ENCODE data around the gene GFOD2.

Gene GFOD2

DNA sequence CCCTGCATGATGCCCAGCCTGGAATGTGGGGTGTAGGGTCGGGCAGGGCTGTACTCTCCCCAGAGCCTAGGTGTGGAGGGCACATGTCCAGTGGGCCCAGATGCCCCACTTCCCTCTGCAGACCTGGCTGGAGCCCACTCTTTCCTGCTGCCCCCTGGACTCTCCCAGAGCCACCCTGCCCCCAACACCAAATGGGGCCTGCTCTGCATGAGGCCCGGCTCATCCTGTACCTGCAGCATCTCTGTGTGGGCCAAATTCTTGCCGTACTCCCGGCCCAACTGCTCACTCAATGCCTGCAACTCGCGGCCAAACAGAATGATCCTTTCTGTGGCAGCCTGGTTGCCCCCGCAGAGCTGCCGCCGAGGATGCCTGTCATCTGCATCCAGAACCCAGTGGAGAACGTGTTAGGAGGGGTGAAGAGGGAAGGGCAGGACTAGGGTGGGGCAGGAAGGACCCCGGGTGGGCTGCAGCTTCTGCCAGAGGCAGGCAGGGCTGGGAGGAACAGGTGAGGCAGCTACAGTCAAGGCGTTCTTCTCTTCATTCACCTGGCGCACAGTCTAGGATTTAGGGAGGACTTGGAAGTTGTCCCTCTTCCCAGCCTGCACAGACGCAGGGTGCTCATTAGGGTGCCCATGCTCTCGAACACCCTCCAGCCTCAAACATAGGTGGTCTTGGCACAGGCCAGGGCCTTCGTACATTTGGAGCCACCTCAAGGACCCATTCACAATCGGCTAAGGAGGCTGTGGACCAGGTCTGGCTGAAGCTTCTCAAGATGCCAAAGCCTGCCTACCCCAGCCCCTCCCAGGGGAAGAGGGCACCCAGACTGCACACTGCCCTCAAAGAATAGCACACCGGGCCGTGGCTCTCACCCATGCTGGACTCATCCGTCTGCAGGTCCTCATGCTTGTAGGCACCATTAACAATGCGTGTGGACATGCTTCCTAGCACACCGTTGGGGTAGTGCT, 8.7 kb upstream of the GFOD2 start:
- no peak for TF ChIP-seq CTCF (IDR thresholded peaks at IDR 0.05; ENCODE audit: insufficient read depth, low read depth, low read length, missing control alignments)
- H3K4me3 ChIP-seq (ENCODE audit: low read depth, low read length) = no peak overlapping the region
- no peak for DNase-seq (ENCODE audit: low read depth)

DNA sequence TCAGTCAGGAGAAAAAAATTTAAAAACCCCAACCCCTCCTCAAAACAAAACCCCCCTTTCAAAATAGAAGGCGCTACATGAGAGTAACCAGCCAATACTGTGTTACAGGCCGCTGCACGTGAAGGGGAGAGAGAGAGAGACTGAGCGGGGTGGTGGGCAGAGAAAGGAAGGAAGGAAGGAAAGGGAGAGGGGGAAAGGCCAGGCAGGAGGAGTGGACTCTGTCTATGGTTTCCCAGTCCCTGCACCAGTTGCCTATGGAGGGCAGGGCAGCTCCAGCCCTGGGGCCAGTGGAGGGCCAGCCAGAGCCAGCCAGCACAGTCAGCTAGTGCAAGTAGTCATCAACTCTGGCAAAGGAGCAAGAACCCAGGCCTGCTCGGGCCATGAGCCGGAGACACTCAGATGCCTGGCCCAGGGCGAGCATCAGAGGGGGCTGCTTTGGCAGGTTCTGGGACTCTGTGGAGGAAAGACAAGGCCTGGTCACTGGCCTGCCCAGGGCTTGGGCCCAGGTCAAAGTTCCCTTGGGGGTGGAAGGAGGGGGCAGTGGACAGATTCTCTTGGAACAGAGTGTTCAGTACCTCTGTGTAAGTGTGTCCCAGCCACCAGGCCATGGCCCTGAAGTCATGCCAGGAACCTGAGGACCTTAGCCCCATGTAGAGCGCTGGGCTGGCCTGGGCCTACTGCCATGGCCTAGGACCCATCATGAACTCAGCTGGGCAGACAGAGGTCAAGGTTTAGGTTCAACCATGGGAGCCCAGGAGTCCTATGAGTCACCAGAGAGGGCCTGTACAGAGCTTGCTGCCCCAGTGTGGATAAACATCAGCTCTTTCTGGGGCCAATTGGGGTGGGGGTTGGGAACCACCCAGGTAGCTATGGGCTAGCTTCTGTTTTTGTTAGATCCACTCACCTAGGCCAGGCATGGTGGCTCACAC, 7.3 kb upstream of the GFOD2 start:
- DNase-seq (ENCODE audit: low read depth) = no peak
- no peak for TF ChIP-seq CTCF (IDR thresholded peaks at IDR 0.05; ENCODE audit: insufficient read depth, low read depth, low read length, missing control alignments)
- no peak overlapping the region for H3K4me3 ChIP-seq (ENCODE audit: low read depth, low read length)

GRCh38 chr16:67723911-67724305, 4.8 kb upstream of the GFOD2 start:
- TF ChIP-seq CTCF (IDR thresholded peaks at IDR 0.05; ENCODE audit: insufficient read depth, low read depth, low read length, missing control alignments) = no peak
- no peak for DNase-seq (ENCODE audit: low read depth)
- no peak overlapping the region for H3K4me3 ChIP-seq (ENCODE audit: low read depth, low read length)

DNA sequence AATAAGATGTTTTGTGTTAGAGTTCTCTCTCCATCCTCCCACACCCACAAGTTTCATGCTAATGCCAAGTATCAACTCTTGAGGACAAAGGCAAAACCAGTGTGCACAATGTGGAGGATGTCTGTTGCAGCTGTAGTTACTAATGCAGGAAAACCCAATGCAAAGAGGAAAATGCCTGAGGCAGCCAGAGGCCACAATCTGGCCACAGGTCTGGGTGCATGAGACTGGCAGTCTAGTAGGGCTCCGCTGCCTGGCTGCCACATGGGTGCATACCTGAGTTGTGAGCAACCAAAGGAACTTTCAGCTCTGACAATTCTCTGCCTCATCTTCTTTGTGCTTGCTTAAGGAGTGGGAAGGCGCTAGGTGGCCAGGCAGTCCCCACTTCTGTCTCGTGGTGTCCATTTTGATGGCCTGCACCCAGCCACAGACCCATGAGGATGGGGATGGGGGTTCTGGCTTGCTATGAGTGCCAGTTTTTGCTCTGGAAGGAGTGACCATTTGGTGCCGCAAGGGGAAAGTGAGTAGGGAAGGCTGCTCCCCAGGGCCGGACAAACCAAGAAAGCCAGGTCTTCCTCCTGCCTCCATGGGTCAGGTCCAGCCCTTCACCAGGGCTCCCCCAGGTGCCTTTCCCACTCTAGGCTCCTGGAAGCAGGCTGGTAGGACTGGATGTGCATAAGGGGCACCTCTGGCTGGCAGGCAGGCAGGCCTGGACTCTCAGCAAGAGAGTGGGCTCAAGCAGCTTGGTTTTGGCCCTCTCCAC, 4.2 kb upstream of the GFOD2 start:
- no peak for DNase-seq (ENCODE audit: low read depth)
- no peak overlapping the region for H3K4me3 ChIP-seq (ENCODE audit: low read depth, low read length)
- TF ChIP-seq CTCF (IDR thresholded peaks at IDR 0.05; ENCODE audit: insufficient read depth, low read depth, low read length, missing control alignments) = no peak

- H3K4me3 ChIP-seq (ENCODE audit: low read depth, low read length) = peak overlapping the region; percentile 77
- no peak for TF ChIP-seq CTCF (IDR thresholded peaks at IDR 0.05; ENCODE audit: insufficient read depth, low read depth, low read length, missing control alignments)
- no peak for DNase-seq (ENCODE audit: low read depth)
Measured at GRCh38 chr16:67720236-67720635, 1.1 kb upstream of the GFOD2 start.

DNA sequence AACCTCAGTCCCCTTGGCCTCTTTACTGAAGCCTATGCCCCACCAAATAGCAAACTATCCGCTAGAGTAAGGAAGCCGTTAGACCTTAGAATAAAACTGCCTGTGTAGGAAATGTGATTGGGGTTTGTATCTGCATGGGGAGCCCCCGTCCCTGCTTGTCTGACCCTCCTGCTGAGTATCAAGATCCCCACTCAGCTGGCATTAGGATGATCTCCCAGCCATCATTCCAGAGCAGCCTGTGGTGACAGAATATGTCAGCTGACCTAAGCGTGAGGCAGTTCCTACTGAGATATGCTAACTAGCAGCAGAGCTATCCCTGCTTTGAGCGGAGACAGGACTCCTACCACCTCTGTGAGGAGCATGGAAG, 645 bp upstream of the GFOD2 start:
- DNase-seq (ENCODE audit: low read depth) = peak; percentile 30
- H3K4me3 ChIP-seq (ENCODE audit: low read depth, low read length) = peak overlapping the region; percentile 77
- TF ChIP-seq CTCF (IDR thresholded peaks at IDR 0.05; ENCODE audit: insufficient read depth, low read depth, low read length, missing control alignments) = no peak

All from GM12865 (cell line).